C1 segment of cervical spinal cord (tissue), 14 donors: Measurements from ENCODE around the gene YPEL1.
"Not testable (repeated sequence)": the region's sequence is repeated elsewhere in the genome, so short reads cannot be mapped to it uniquely, and the experiment has no call there.

ENCODE experiments used
- DNase-seq, 14 donors: peaks; one replicate each; lab custom pipeline; 2025; lab: John Stamatoyannopoulos, UW

Gene YPEL1

DNA sequence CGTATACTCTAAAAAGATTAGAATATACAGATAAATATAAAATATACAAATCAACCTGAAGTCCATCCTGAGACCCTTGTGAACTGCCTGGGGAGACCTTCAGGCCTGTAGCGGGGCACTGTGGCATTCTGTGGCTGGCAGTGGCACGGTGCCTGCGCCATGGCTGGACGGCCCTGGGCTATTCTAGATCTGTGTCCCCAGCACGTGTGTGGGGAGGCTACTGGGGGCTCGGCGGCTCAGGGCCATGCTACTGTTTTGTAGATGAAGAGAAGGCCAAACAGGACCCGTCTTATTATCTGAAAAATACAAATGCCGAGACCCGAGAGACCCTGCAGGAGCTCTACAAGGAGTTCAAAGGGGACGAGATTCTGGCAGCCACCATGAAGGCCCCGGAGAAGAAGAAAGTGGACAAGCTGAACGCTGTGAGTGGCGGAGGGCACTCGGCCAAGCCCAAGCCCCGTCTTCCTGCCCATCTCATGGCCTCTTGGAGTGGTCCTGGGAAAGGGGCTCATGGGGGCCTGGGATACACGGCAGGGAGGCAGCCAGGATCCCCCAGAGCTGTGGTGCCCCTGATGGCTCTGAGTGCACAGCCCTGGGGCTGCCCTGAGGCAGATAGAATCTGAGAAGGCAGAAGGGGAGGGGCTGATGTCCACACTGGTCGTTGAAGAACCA is 51.0 kb downstream of the YPEL1 start:
- DNase-seq: no peak

DNA sequence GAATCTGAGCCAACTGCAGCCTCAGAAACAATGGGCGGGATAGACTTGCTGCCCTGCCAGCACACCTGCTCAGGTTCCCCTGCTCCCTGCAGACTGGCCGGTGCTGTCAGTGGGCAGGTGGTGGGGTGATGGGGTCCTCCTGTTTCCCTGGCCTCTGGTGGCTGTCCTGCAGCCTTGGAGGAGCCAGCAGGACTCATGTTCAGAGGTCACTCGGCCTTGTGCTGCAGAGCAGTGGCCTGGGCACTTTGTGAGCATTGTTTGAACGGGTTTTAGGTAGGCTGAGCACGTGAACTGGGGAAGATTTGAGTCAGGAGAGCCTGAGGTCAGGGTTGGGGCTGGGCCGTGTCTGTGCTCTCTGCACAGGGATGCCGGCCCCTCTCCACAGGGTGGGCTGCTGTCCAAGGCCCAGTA is 52.2 kb downstream of the YPEL1 start:
- DNase-seq: no peak

GRCh38 chr22:21682385-21683175 is 53.0 kb downstream of the YPEL1 start:
- DNase-seq: no peak

DNA sequence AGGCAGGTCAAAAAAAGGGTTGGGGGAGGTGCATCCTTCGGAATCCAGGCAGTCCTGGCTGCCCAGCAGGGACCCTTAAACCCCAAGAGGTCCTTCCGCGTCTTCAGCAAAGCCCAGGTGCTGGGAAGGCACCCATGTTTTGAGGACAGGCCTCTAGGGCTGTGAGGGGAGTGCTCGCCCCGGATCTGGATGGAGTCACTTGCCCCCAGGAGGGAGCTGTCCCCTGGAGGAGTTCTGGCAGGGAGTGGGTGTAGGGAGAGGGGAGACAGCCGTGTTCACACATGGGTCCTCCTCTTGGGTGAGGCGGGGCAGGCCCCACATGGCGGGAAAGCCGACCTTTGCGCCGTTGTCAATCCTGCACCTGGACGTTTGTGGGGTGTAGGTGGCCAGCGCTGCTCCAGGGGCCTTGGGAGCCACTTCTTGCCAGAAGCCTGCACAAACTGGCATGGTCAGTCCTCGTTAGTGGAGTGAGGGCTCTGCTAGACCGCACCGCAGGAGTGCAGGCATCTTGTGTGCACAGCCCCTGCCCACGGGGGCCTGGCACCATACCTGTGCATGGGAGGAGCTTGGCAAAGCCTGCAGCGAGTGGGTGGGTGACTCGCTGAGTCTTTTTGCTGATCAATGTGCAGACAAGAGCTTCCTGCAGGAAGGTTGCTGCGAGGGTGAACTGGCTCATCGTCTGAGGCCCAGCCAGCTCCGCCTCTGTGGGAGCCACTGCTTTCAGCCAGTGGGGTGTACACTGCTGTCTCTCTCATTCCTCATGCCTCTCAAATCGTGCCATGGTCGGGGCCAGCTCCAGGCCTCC is 53.8 kb downstream of the YPEL1 start:
- no peak for DNase-seq

DNA sequence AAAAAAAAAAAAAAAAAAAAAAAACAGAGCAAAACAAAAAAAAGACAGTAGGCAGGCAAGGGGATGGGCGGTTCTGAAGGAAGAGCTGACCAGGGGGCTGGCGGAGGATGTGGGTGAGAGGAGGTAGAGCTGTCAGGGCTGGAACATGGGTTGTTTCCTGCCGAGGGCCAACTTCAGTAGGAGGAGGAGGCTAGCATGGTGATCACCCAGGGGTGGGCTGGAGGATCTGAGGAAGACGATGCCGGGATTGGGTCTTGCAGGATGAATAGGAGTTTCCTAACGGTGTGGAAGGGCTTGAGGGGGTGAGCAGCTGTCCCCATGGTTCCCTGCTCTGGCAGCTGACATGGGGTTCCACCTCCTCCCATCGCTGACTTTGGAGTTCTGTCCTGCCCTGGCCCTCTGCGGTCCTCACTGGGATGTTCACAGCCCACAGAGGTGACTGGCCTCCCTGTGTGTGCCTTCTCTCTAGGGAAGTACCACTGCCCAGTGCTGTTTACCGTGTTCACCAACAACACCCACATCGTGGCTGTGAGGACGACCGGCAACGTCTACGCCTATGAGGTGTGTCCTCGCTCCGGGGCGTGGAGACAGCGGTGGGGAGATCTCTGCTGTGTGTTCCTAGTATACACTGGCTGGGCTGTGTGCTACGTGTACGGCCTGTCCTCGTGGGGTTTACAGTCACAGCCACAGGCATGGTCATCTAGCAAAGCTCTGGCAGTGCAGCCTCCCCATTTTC is 54.6 kb downstream of the YPEL1 start:
- no peak for DNase-seq

- no peak for DNase-seq
These were observed 56.2 kb downstream of the YPEL1 start for GRCh38 chr22:21679383-21679782.

- not testable (repeated sequence) for DNase-seq
These were observed 56.8 kb downstream of the YPEL1 start for GRCh38 chr22:21678842-21679241.

- DNase-seq: no peak
These were observed 57.8 kb downstream of the YPEL1 start for GRCh38 chr22:21677606-21678443.

- DNase-seq: no peak
These were observed 60.9 kb downstream of the YPEL1 start for GRCh38 chr22:21674638-21675245.

DNA sequence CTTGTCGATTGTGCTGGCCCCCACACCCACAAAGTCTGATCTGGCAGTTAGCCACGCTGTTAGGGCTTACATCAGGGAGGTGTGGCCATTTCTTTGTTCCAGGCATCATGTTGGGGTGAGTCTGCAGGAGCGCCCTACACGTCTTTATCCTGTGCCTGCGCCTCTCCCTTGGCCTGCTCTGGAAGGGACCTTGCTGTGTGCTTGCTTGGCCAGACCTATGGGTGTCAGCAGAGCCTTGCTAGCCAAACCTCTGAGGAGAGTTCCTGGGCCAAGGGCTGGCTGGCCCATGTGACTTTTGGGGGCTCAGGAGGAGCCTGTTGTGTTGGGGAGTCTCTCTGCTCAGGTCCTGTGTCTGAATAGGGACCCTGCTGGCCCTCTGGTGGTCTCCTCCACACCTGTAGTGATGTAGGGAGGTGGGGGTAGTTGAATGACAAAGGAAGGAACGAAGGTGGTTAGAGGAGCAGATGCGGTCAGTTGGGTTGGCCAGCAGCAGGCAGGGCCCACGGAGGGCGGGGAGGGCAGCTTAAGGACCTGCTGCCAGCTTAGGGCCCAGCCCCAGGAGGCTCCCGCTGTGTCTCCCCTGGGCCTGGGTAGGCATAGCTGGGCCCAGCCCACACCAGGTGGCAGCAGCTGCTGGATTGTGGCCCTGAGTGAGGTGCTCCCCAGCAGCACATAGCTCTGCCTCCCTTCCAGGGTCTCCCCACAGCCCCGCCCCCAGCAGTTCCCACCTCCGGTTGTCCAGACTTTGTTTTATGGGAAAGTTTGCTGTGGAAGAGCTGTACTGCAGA is 61.9 kb downstream of the YPEL1 start:
- no peak for DNase-seq

DNA sequence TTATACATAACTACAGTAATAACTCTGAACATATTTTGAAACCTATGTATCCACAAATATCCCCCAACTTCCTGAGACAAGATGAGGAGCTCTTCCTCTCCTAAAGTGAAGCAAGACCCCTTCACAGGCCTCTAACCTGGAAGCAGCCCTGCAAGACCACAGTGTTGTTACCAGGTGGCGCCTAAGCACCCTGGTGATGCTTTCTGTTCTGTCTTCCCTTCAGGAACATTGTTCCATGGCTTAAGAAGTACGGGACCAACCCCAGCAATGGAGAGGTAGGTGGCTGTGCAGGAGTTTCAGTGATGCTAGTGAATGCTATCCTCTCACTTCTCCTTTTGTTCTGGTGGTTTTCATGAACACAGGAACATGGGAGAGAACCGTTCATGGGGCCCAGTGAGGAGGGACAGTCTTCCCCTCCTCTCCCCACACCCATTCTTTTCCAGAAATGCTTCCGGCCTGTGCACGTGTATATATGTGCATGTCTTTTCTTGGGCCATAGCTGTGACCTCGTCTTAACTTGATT is 63.4 kb downstream of the YPEL1 start:
- DNase-seq: no peak

GRCh38 chr22:21669026-21669425 is 66.6 kb downstream of the YPEL1 start:
- no peak for DNase-seq

GRCh38 chr22:21666786-21667185 is 68.8 kb downstream of the YPEL1 start:
- DNase-seq: no peak

DNA sequence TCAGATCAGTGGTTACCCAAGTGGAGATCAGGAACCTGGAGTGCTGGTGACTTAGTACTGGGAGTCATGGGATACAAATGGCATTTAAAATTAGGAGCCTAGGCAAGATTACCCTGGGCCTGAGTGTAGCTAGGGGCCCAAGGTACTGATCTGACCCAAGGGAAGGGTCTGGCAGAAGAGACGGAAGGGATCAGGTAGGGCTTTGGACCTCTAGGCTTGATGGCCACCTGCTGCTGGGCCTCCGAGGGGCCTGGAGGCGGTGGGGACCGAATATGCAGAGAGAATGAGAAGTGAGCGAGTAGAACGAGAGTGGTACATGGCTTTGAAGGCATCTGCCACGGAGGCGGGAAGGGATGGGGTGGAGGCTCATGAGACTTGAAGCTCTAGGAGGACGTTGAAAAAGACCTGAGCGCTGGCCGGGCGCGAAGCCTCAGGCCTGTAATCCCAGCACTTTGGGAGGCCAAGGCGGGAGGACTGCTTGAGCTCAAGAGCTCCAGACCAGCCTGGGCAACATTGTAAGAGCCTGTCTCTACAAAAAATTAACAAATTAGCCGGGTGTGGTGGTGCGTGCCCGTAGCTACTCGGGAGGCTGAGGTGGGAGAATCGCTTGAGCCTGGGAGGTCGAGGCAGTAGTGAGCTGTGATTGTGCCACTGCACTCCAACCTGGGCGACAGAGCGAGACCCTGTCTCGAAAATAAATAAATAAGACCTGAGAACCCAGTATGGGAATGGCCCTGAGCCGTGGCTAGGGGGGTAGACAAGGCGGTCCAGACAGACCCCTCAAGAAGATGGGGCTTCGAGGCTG is 70.3 kb downstream of the YPEL1 start:
- no peak for DNase-seq

DNA sequence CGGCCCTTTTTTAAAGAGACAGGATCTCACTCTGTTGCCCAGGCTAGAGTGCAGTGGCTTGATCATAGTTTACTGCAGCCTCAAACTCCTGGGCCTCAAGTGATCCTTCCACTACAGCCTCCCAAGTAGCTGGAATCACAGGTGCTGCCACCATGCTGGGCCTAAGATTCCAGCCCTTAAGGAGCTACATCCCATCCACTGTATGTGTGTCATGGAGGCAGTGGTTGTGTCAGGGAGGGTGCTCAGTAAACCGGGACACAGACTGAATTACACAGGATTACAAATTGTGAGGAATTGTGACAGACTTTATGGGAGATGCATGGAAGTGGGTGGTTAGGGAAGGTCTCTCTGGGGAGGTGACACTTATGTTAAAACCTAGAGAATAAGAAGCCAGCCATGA is 71.9 kb downstream of the YPEL1 start:
- DNase-seq: no peak

- no peak for DNase-seq
These were observed 73.6 kb downstream of the YPEL1 start for GRCh38 chr22:21661991-21662390.

- no peak for DNase-seq
These were observed 74.7 kb downstream of the YPEL1 start for GRCh38 chr22:21660904-21661303.

- DNase-seq: no peak
These were observed 75.6 kb downstream of the YPEL1 start for GRCh38 chr22:21659864-21660525.
